VCaP (cell line): Measurements from ENCODE around the gene SPATS2.

Source experiments
- H3K27ac ChIP-seq: fragments of 450-650 bp; 2 replicates; pipeline ENCODE4 v1.5.1; 2017
- TF ChIP-seq, protein P1 (sequence below): fragments of 450-650 bp; conservative IDR thresholded peaks from 2 replicates; pipeline ENCODE4 v1.5.1; 2017; ENCODE audit warnings: mild to moderate bottlenecking, moderate library complexity

SPATS2 gene

DNA sequence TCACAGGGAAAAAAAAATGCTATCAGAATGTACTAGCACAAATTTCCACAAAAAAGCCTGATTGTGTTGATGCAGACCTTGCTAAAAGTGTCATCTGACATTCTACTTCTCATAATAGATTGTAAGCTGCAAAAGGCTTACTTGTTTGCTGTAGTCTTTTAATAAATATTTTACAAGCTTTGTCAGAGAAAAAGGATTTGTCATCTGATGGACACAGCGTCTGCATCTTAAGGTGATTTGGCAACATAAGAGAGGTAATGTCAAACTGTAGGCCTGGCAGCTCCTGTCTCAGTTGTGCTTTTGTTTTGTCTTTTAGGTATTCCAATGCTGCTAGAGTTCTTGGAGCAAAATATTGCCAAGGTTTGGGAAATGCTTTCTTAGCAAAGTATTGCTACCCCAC, 145.3 kb downstream of the SPATS2 start:
- peak overlapping the region; percentile 86 for H3K27ac ChIP-seq
- TF ChIP-seq, protein P1, sequence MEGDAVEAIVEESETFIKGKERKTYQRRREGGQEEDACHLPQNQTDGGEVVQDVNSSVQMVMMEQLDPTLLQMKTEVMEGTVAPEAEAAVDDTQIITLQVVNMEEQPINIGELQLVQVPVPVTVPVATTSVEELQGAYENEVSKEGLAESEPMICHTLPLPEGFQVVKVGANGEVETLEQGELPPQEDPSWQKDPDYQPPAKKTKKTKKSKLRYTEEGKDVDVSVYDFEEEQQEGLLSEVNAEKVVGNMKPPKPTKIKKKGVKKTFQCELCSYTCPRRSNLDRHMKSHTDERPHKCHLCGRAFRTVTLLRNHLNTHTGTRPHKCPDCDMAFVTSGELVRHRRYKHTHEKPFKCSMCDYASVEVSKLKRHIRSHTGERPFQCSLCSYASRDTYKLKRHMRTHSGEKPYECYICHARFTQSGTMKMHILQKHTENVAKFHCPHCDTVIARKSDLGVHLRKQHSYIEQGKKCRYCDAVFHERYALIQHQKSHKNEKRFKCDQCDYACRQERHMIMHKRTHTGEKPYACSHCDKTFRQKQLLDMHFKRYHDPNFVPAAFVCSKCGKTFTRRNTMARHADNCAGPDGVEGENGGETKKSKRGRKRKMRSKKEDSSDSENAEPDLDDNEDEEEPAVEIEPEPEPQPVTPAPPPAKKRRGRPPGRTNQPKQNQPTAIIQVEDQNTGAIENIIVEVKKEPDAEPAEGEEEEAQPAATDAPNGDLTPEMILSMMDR, result no peak

DNA sequence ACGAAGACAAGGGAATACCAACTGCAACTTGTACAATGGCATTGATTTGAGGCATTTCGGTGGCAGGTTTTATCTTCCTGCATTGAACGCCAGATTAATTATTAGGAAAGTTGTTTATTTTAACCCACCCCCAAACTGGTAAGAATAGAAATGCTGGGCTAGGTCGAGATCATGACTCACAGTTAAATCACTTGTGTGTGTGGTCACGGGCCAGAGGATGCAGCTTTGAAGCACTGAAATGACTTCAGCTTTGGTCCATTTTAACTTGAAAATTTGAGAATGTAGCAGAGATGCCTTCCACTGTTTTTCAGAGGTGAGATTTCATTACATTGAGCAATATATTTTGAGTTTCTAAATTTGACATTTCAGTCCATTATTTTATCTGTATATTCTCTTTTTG, 148.0 kb downstream of the SPATS2 start:
- TF ChIP-seq, protein P1, result no peak
- no peak overlapping the region for H3K27ac ChIP-seq

DNA sequence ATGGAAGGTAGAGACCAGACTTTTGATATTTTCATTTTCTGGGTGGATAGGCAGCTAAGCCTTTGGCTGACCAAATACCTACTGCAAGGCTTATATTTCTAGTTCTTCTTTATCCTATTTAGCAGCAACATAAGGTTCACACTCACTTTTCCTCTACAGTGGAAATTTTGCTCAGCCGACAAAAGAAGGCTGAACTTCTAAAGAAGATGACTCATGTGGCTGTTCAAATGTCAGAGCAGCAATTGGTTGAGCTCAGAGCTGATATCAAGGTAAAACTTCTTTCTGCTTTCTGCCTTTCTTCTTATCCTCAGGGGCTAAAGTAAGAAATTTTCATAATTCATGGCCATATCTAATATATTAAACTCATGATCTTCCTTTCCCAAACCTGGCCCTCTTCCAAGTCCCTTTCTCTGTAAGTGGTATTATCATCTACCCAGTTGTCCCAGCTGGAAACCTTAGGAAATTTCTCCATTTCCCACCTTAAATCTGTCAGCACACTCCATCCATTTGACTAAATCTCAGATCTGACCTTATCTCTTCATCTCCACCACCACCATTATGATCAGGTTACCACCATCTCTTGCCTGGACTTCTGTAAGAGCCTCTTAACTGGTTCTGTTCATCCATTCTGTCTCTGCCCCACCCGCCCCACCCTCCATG, 151.8 kb downstream of the SPATS2 start:
- TF ChIP-seq, protein P1, result no peak
- H3K27ac ChIP-seq, result no peak overlapping the region

DNA sequence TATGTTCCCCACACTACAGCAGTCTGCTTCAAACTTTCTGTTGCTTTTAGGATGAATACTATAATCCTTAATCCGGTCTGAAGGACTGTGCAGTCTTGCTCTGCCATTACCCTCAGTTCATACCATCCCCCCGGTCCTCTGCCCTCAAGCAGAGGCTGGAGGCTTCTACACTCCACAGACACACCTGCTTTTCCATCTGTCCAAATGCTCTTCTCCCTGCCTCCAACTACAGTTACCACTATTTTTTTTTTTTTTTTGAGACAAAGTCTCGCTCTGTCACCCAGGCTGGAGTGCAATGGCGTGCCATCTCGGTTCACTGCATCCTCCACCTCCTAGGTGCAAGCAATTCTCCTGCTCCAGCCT, 152.3 kb downstream of the SPATS2 start:
- H3K27ac ChIP-seq, result no peak overlapping the region
- TF ChIP-seq, protein P1, result no peak

DNA sequence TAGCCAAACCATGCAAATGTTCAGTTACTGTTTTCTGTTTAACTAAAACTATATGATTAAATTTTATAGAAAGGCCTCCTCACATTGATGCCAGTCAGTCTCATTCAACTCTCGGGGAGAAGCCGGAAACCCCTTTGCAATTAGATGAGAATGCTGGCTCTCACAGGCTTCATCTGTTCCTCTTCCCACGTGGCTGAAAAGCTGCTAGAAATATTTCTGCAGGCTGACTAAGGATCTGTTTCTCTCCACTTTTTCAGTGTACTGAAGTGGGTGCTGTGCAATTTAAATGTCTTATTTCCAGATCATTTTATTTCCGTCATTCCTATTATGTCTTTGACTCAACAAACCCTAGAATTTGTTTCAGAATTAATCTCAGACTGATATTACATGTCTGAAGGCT, 154.1 kb downstream of the SPATS2 start:
- no peak overlapping the region for H3K27ac ChIP-seq

DNA sequence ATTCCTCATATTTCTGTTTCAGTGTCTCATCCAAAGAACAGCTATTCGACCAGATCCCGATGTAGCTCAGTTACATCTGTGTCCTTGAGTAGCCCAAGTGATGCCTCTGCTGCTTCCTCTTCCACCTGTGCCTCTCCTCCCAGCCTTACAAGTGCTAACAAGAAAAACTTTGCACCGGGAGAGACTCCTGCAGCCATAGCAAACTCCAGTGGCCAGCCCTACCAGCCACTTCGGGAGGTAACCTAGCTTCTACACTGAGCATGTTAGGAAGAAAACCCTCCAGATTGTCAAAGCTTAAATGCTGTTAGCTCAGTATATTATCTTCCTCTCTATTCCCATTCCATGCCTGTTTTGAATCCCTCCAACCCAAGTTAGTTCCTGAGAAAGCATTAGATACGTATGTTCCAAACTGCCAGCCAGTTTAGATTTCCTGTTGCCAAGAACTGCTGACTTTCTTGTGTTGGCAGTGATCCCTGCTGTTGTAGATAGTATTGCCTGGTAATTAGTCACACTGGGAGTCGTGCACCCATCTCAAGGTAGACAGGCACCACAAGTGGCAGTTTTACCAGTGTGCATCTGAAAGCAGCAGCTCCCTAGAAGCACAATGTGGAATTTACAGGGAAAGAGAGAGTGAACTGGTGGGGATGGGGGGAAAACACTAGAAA, 157.5 kb downstream of the SPATS2 start:
- TF ChIP-seq, protein P1, result no peak
- no peak overlapping the region for H3K27ac ChIP-seq

More for the DNA sequence above, 154.1 kb downstream of the SPATS2 start:
- TF ChIP-seq, protein P1, result no peak

DNA sequence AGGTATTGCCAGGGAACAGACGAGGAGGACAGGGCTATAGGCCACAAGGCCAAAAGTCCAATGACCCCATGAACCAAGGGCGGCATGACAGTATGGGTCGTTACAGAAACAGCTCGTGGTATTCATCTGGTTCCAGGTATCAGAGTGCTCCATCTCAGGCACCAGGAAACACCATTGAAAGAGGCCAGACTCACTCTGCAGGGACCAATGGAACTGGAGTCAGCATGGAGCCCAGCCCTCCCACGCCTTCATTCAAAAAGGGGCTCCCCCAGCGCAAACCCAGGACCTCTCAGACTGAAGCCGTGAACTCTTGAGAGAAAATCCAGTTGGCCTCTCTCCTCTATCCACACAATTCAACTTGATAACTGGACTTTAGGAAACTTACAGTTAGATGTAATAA, 158.7 kb downstream of the SPATS2 start:
- TF ChIP-seq, protein P1, result no peak
- no peak overlapping the region for H3K27ac ChIP-seq
